MM.1S (cell line): ENCODE results near the gene AGAP1.

Experiments
- DNase-seq: peaks from one replicate; pipeline ENCODE4 v3.0.0-alpha.2; 2015
- H2AFZ ChIP-seq: fragments of 300-600 bp; sonication (generic); 2 replicates; pipeline ENCODE4 v1.6.0; 2016; ENCODE audit warnings: antibody characterized with exemption, low read length
- H3F3A ChIP-seq: fragments of 300-600 bp; sonication (generic); 2 replicates; pipeline ENCODE4 v1.6.1; 2016; ENCODE audit warnings: mild to moderate bottlenecking, antibody characterized with exemption, low read length, moderate library complexity, mixed read lengths; ENCODE audit not compliant: insufficient read depth
- H3K27ac ChIP-seq: fragments of 300-600 bp; sonication (generic); 2 replicates; pipeline ENCODE4 v1.5.1; 2016; ENCODE audit warnings: mild to moderate bottlenecking, low read length
- H3K27me3 ChIP-seq: fragments of 300-600 bp; sonication (generic); replicated peaks from 2 replicates; pipeline ENCODE4 v1.6.0; 2016; ENCODE audit warnings: low read length; ENCODE audit not compliant: insufficient read depth
- H3K36me3 ChIP-seq: fragments of 300-600 bp; sonication (generic); replicated peaks from 2 replicates; pipeline ENCODE4 v1.6.1; 2016; ENCODE audit warnings: mild to moderate bottlenecking, low read length, mixed read lengths; ENCODE audit not compliant: insufficient read depth
- H3K4me1 ChIP-seq: fragments of 300-600 bp; sonication (generic); 2 replicates; pipeline ENCODE4 v1.6.1; 2016; ENCODE audit warnings: low read length, mixed read lengths
- H3K4me2 ChIP-seq: fragments of 300-600 bp; sonication (generic); 2 replicates; pipeline ENCODE4 v1.6.0; 2016; ENCODE audit warnings: low read depth, low read length
- H3K4me3 ChIP-seq: fragments of 300-600 bp; sonication (generic); 2 replicates; pipeline ENCODE4 v1.5.1; 2016; ENCODE audit warnings: low read length, mixed read lengths
- H3K79me2 ChIP-seq: fragments of 300-600 bp; sonication (generic); 2 replicates; pipeline ENCODE4 v1.6.1; 2016; ENCODE audit warnings: mixed run types, low read length, mixed read lengths
- H3K9ac ChIP-seq: fragments of 300-600 bp; sonication (generic); 2 replicates; pipeline ENCODE4 v1.6.1; 2016; ENCODE audit warnings: low read length, mixed read lengths
- H3K9me2 ChIP-seq: fragments of 300-600 bp; sonication (generic); replicated peaks from 2 replicates; pipeline ENCODE4 v1.6.1; 2016; ENCODE audit warnings: mild to moderate bottlenecking, low read length, mixed read lengths; ENCODE audit not compliant: insufficient read depth
- H3K9me3 ChIP-seq: fragments of 300-600 bp; sonication (generic); replicated peaks from 2 replicates; pipeline ENCODE4 v1.6.1; 2016; ENCODE audit warnings: mild to moderate bottlenecking, low read length, mixed read lengths; ENCODE audit not compliant: insufficient read depth
- H4K20me1 ChIP-seq: fragments of 300-600 bp; sonication (generic); 2 replicates; pipeline ENCODE4 v1.6.1; 2016; ENCODE audit warnings: mild to moderate bottlenecking, low read length, moderate library complexity, mixed read lengths; ENCODE audit not compliant: insufficient read depth
- EZH2 ChIP-seq: fragments of 300-600 bp; sonication (generic); optimal IDR thresholded peaks from 2 replicates; pipeline ENCODE3; 2017; ENCODE audit warnings: low read depth, mild to moderate bottlenecking, antibody characterized with exemption, low read length, mixed read lengths
- EZH2phosphoT487 ChIP-seq: fragments of 300-600 bp; sonication (generic); IDR thresholded peaks from 2 replicates; pipeline ENCODE4 v1.6.1; 2018; ENCODE audit warnings: antibody characterized with exemption, low read length
- TF ChIP-seq, protein P1 (sequence below): fragments of 300-600 bp; sonication (generic); IDR thresholded peaks from 2 replicates; pipeline ENCODE4 v1.5.1; 2016; ENCODE audit warnings: antibody characterized with exemption, low read length, mixed read lengths

The AGAP1 gene

DNA sequence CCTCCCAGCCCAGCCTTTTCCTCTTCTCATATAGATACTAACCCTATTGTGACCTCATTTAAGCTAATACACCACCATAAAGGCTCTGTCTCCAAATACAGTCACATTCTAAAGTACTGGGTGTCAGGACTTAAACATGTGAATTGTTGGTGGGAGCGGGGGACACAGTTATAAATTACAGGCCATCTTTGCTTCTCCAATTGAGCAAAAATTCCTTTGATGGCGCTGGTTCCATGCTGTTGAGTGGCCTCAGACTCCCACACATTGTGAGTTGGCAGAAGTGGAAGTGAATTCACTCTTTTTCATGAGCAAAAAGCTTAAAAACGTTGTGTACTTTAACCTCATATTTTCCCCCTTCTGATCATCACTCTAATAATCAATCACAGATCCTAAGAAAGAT lies 628.4 kb downstream of the AGAP1 start:
- no peaks in the 10 kb centered on the region for H3K9me3 ChIP-seq
- no peak for DNase-seq

DNA sequence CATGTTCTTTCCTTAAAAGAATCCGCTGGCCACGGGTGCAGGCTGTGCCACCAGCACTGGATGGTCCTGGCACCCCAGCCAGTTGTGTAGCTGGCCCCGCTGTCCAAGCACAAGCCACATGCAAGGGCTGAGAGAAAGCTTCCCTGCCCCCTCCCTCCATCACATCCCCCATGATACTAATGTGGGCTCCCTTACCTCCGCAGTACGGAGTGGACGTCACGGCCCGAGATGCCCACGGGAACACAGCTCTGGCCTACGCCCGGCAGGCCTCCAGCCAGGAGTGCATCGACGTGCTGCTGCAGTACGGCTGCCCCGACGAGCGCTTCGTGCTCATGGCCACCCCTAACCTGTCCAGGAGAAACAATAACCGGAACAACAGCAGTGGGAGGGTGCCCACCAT lies 629.9 kb downstream of the AGAP1 start:
- no peaks in the 10 kb centered on the region for H3K9me3 ChIP-seq
- no peaks in the 10 kb centered on the region for H3K79me2 ChIP-seq
- no peaks in the 10 kb centered on the region for H3K4me1 ChIP-seq
- no peaks in the 10 kb centered on the region for H3F3A ChIP-seq
- H3K27me3 ChIP-seq, result no peaks in the 10 kb centered on the region
- no peaks in the 10 kb centered on the region for H3K36me3 ChIP-seq
- no peak overlapping the region for H3K4me3 ChIP-seq
- no peak overlapping the region for H3K27ac ChIP-seq
- H2AFZ ChIP-seq, result no peak overlapping the region
- TF ChIP-seq EZH2phosphoT487 (no peak), EZH2 (no peak)
- TF ChIP-seq, protein P1, sequence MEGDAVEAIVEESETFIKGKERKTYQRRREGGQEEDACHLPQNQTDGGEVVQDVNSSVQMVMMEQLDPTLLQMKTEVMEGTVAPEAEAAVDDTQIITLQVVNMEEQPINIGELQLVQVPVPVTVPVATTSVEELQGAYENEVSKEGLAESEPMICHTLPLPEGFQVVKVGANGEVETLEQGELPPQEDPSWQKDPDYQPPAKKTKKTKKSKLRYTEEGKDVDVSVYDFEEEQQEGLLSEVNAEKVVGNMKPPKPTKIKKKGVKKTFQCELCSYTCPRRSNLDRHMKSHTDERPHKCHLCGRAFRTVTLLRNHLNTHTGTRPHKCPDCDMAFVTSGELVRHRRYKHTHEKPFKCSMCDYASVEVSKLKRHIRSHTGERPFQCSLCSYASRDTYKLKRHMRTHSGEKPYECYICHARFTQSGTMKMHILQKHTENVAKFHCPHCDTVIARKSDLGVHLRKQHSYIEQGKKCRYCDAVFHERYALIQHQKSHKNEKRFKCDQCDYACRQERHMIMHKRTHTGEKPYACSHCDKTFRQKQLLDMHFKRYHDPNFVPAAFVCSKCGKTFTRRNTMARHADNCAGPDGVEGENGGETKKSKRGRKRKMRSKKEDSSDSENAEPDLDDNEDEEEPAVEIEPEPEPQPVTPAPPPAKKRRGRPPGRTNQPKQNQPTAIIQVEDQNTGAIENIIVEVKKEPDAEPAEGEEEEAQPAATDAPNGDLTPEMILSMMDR, result no peak
- no peaks in the 10 kb centered on the region for H4K20me1 ChIP-seq
- no peaks in the 10 kb centered on the region for H3K9me2 ChIP-seq
- no peak for DNase-seq
- no peak overlapping the region for H3K4me2 ChIP-seq
- H3K9ac ChIP-seq, result no peak overlapping the region

More for the DNA sequence above, 628.4 kb downstream of the AGAP1 start:
- Histone ChIP-seq H2AFZ (no peak overlapping the region), H3K9me2 (no peaks in the 10 kb centered on the region), H3K36me3 (no peaks in the 10 kb centered on the region), H3K4me1 (no peaks in the 10 kb centered on the region), H3K27ac (no peak overlapping the region), H3K9ac (no peak overlapping the region), H3K4me3 (no peak overlapping the region), H4K20me1 (no peaks in the 10 kb centered on the region), H3K4me2 (no peak overlapping the region), H3F3A (no peaks in the 10 kb centered on the region), H3K79me2 (no peaks in the 10 kb centered on the region), H3K27me3 (no peaks in the 10 kb centered on the region)
- TF ChIP-seq EZH2phosphoT487 (no peak), EZH2 (no peak)
- TF ChIP-seq, protein P1, result no peak

DNA sequence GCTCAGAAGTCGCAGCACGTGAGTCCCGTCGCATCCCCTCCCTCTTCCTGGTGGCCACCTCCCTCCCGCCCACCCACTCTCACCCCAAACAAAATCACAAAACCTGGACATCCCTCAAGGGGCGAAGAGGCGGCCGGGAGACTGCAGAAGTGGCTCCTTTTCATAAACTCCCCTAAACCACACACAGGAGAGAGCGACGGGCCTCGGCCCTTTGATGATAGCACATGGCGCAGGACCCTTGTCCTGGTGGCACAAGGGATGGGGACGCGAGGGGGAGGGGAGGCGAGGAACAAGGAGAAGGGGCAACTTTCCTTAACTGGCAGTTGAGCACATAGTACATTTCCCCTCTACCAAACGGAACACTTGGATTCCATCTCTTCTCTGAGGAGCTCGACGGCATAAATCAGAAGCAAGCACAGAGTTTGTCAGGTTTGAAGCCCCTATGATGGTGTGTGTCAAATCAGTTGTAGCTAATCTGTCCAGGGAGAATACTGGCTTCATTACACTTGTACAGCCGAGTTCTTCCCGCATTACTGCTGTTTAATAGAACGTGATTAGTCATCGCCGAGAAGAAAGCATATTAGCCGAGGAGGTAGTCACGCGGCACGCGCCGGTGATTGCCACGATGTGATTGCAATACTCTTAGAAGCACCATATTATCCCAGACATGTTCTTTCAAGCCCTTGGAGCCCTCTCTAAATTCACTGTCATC lies 630.5 kb downstream of the AGAP1 start:
- Histone ChIP-seq H3K9me2 (no peaks in the 10 kb centered on the region), H3K9me3 (no peaks in the 10 kb centered on the region), H3K79me2 (no peaks in the 10 kb centered on the region), H3K4me1 (no peaks in the 10 kb centered on the region), H3F3A (no peaks in the 10 kb centered on the region), H3K36me3 (no peaks in the 10 kb centered on the region), H3K9ac (no peak overlapping the region), H4K20me1 (no peaks in the 10 kb centered on the region), H3K27me3 (no peaks in the 10 kb centered on the region), H2AFZ (no peak overlapping the region), H3K27ac (no peak overlapping the region), H3K4me3 (no peak overlapping the region), H3K4me2 (no peak overlapping the region)
- no peak for DNase-seq
- TF ChIP-seq, protein P1, result no peak
- TF ChIP-seq EZH2phosphoT487 (no peak), EZH2 (no peak)
